HCT116 (cell line): ENCODE results near the gene ANKRD29. TPM values are rescaled to one million over a fixed set of nuclear protein-coding genes. Genes with fewer than 3 reads are reported as not detected.

Experiments used
- ATAC-seq: fragments of 200-7000 bp; cut with Tn5 transposase; 2 replicates; pipeline ENCODE4 v1.9.1; 2020; ENCODE audit warnings: mild to moderate bottlenecking, moderate library complexity
- BruUV-seq: library from RNA; stranded (reverse); fragments of 400-500 nt; replicated peaks from 2 replicates; lab custom pipeline; 2021; lab: Mats Ljungman, UMichigan
- CTCF ChIA-PET: fragments of 300-600 bp; sonication (Branson Sonifier 250); formaldehyde crosslinking; loops from one replicate; lab custom pipeline; 2021; ENCODE audit warnings: antibody characterized with exemption; lab: Charles Lee
- POLR2A ChIA-PET: fragments of 300-600, 350-600 bp; sonication (Branson Sonifier 250); formaldehyde crosslinking; loops from one replicate; lab custom pipeline; 2021; ENCODE audit warnings: antibody characterized with exemption; lab: Charles Lee
- RAD21 ChIA-PET, 2 experiments: fragments of 300-600 bp; sonication (Branson Sonifier 250); formaldehyde crosslinking; loops; one replicate each; lab custom pipeline; 2023; ENCODE audit warnings: low total read pairs in 2 of 2; ENCODE audit not compliant: uncharacterized antibody in 2 of 2, unreplicated experiment in 2 of 2, low non-redundant PET in 1 of 2; lab: Charles Lee
- DNase-seq: peaks from one replicate; pipeline ENCODE4 v3.0.0-alpha.2; 2010; ENCODE audit warnings: low read depth, low spot score
- H2AFZ ChIP-seq: fragments of 200-600 bp; shearing (Covaris generic), sonication (generic); 2 replicates; pipeline ENCODE4 v1.6.1; 2017; ENCODE audit warnings: low read depth, mixed run types, mixed read lengths, antibody characterized with exemption, low read length; ENCODE audit not compliant: poor library complexity, severe bottlenecking
- H3K27ac ChIP-seq: 2 replicates; pipeline ENCODE4 v1.5.1; 2012; ENCODE audit warnings: low read depth, low read length
- H3K27me3 ChIP-seq: fragments of 200-600 bp; sonication (generic); 2 replicates; pipeline ENCODE4 v1.6.1; 2016; ENCODE audit warnings: mixed run types, low read length, mixed read lengths; ENCODE audit not compliant: insufficient read depth
- H3K36me3 ChIP-seq, 2 experiments: fragments of 200-500 bp in 1 of 2; fragments of 200-600 bp in 1 of 2; sonication (Bioruptor generic) in 1 of 2; sonication (generic) in 1 of 2; 2 replicates each; pipeline versions ENCODE4 v1.5.1 to v1.6.1; 2014 to 2016; ENCODE audit warnings: low read length in 2 of 2, inconsistent platforms in 1 of 2, mixed read lengths in 1 of 2, mixed run types in 1 of 2; ENCODE audit not compliant: insufficient read depth in 2 of 2, control insufficient read depth in 1 of 2
- H3K4me1 ChIP-seq, 2 experiments: fragments of 200-600 bp in 1 of 2; sonication (generic) in 1 of 2; 2 replicates each; pipeline versions ENCODE4 v1.5.1 to v1.6.1; 2012 to 2017; ENCODE audit warnings: low read length in 2 of 2, inconsistent platforms in 1 of 2, mild to moderate bottlenecking in 1 of 2, mixed read lengths in 1 of 2, mixed run types in 1 of 2, moderate library complexity in 1 of 2; ENCODE audit not compliant: insufficient read depth in 2 of 2, control insufficient read depth in 1 of 2
- H3K4me2 ChIP-seq: fragments of 200-600 bp; sonication (generic); 2 replicates; pipeline ENCODE4 v1.6.1; 2017; ENCODE audit warnings: mixed run types, low read length, mixed read lengths
- H3K4me3 ChIP-seq, 2 experiments: fragments of 200-600 bp in 1 of 2; sonication (generic) in 1 of 2; replicated peaks in 1 of 2; 2 replicates each; pipeline ENCODE4 v1.5.1; 2011 to 2016; ENCODE audit warnings: low read length in 2 of 2, control low read depth in 1 of 2, low read depth in 1 of 2, mild to moderate bottlenecking in 1 of 2, mixed read lengths in 1 of 2, mixed run types in 1 of 2
- H3K79me2 ChIP-seq: fragments of 200-600 bp; sonication (generic); 2 replicates; pipeline ENCODE4 v1.6.1; 2017; ENCODE audit warnings: mild to moderate bottlenecking, mixed run types, low read length, moderate library complexity, mixed read lengths; ENCODE audit not compliant: insufficient read depth
- H3K9ac ChIP-seq: fragments of 200-600 bp; sonication (generic); 2 replicates; pipeline ENCODE4 v1.6.1; 2016; ENCODE audit warnings: low read length, mixed read lengths
- H3K9me2 ChIP-seq: fragments of 200-600 bp; sonication (generic), shearing (Covaris generic); 2 replicates; pipeline ENCODE4 v1.6.1; 2017; ENCODE audit warnings: mixed run types, mild to moderate bottlenecking, moderate library complexity; ENCODE audit not compliant: insufficient read depth
- H3K9me3 ChIP-seq, 2 experiments: fragments of 200-500 bp in 1 of 2; fragments of 200-600 bp in 1 of 2; sonication (Bioruptor generic) in 1 of 2; sonication (generic) in 1 of 2; 2 replicates each; pipeline ENCODE4 v1.6.1; 2014 to 2017; ENCODE audit warnings: low read length in 2 of 2, mixed read lengths in 2 of 2, inconsistent platforms in 1 of 2, low read depth in 1 of 2, mild to moderate bottlenecking in 1 of 2, mixed run types in 1 of 2, moderate library complexity in 1 of 2; ENCODE audit not compliant: control insufficient read depth in 1 of 2, insufficient read depth in 1 of 2
- H4K20me1 ChIP-seq: fragments of 200-600 bp; sonication (generic), shearing (Covaris generic); 2 replicates; pipeline ENCODE4 v1.6.1; 2017; ENCODE audit warnings: mixed run types, mild to moderate bottlenecking, moderate library complexity; ENCODE audit not compliant: insufficient read depth
- CBX3 ChIP-seq: IDR thresholded peaks from 2 replicates; pipeline ENCODE4 v1.6.1; 2012; ENCODE audit warnings: low read depth
- CEBPB ChIP-seq: IDR thresholded peaks from 2 replicates; pipeline ENCODE4 v1.6.1; 2012; ENCODE audit warnings: low read depth
- EGR1 ChIP-seq: IDR thresholded peaks from 2 replicates; pipeline ENCODE4 v1.6.1; 2012; ENCODE audit warnings: low read depth
- ELF1 ChIP-seq: IDR thresholded peaks from 2 replicates; pipeline ENCODE4 v1.6.1; 2012; ENCODE audit warnings: low read depth, borderline replicate concordance
- EZH2 ChIP-seq: fragments of 200-600 bp; sonication (generic); IDR thresholded peaks from 2 replicates; pipeline ENCODE4 v1.6.1; 2017; ENCODE audit warnings: antibody characterized with exemption, mixed run types
- EZH2phosphoT487 ChIP-seq: fragments of 200-600 bp; IDR thresholded peaks from 2 replicates; pipeline ENCODE4 v1.6.1; 2018; ENCODE audit warnings: antibody characterized with exemption, borderline replicate concordance
- JUND ChIP-seq: IDR thresholded peaks from 2 replicates; pipeline ENCODE4 v1.6.1; 2012
- POLR2A ChIP-seq: IDR thresholded peaks from 2 replicates; pipeline ENCODE4 v1.7.0; 2011; ENCODE audit warnings: borderline replicate concordance; ENCODE audit not compliant: insufficient read depth, insufficient read length; ENCODE audit errors: extremely low read depth
- POLR2AphosphoS5 ChIP-seq: IDR thresholded peaks from 2 replicates; pipeline ENCODE4 v1.6.1; 2011; ENCODE audit warnings: mild to moderate bottlenecking, low read depth, low read length, moderate library complexity
- RAD21 ChIP-seq: IDR thresholded peaks from 2 replicates; pipeline ENCODE4 v1.6.1; 2012; ENCODE audit warnings: low read depth, mild to moderate bottlenecking
- SP1 ChIP-seq: IDR thresholded peaks from 2 replicates; pipeline ENCODE4 v1.6.1; 2012; ENCODE audit warnings: low read depth
- SRF ChIP-seq: IDR thresholded peaks from 2 replicates; pipeline ENCODE4 v1.6.1; 2012; ENCODE audit warnings: low read depth
- TCF7L2 ChIP-seq: IDR thresholded peaks from 2 replicates; pipeline ENCODE4 v1.7.0; 2011; ENCODE audit warnings: borderline replicate concordance, inconsistent platforms; ENCODE audit not compliant: insufficient read depth, insufficient read length; ENCODE audit errors: extremely low read depth
- YY1 ChIP-seq: IDR thresholded peaks from 2 replicates; pipeline ENCODE4 v1.6.1; 2011; ENCODE audit warnings: low read length, low read depth, moderate library complexity, mild to moderate bottlenecking; ENCODE audit not compliant: insufficient replicate concordance; ENCODE audit errors: extremely low read depth
- ZFX ChIP-seq: fragments of 450-650 bp; IDR thresholded peaks from 2 replicates; pipeline ENCODE4 v1.6.1; 2017
- intact Hi-C: fragments of 100-400 bp; cut with micrococcal nuclease; formaldehyde crosslinking; loops from 2 replicates; pipeline ENCODE4 v1.10.0; 2022
- total RNA-seq: library from RNA; stranded (reverse); gene quantifications from one replicate; pipeline ENCODE4 v1.2.1, GENCODE V29; 2021; ENCODE audit not compliant: unreplicated experiment
- TF ChIP-seq, protein P1 (sequence below): IDR thresholded peaks from 2 replicates; pipeline ENCODE4 v1.6.1; 2011; ENCODE audit warnings: mild to moderate bottlenecking, low read length, moderate library complexity; ENCODE audit not compliant: insufficient replicate concordance; ENCODE audit errors: extremely low read depth
- TF ChIP-seq, protein P2 (sequence below): IDR thresholded peaks from 2 replicates; pipeline ENCODE4 v1.6.1; 2012
- TF ChIP-seq, protein P3 (sequence below): IDR thresholded peaks from 2 replicates; pipeline ENCODE4 v1.6.1; 2012; ENCODE audit warnings: low read depth
- TF ChIP-seq, protein P4 (sequence below), 3 experiments: fragments of 200-600 bp in 1 of 3; sonication (generic) in 1 of 3; IDR thresholded peaks in 2 of 3; conservative IDR thresholded peaks in 1 of 3; 2 replicates each; pipeline ENCODE4 v1.5.1; 2012 to 2017; ENCODE audit warnings: low read depth in 2 of 3, low read length in 2 of 3, antibody characterized with exemption in 1 of 3, borderline replicate concordance in 1 of 3, control low read depth in 1 of 3, mild to moderate bottlenecking in 1 of 3, mixed read lengths in 1 of 3, mixed run types in 1 of 3, moderate library complexity in 1 of 3; ENCODE audit not compliant: insufficient read depth in 1 of 3

The ANKRD29 gene
- total RNA-seq, 1 experiment from 2014 or later = 8.8 TPM

DNA sequence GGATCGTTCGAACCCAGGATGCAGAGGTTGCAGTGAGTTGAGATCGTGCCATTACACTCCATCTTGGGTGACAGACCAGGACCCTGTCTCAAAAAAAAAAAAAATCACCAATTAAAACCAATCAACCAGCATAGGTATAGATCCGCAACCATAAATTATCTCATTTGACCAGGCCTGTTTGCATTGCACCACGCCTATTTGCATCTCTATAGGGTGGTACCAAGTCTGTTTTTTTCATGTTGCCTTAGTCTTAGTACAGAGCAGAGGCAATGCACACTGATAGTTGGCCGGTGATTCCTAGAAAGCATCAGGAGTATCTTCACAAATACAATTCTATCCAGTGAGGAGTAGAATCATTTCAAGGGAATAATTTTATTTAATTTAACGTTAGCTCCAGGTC is 67.1 kb downstream of the ANKRD29 start:
- intact Hi-C loops = no loop called here
- H2AFZ ChIP-seq = no peak overlapping the region
- ATAC-seq (no peak), DNase-seq (no peak)
- ChIA-PET POLR2A (no interaction called here), RAD21 (no interaction called here), CTCF (interaction anchor here (1.4 kb wide), 1 partner anchor 108 kb away, joined by 4 read pairs; no protein-coding TSS in a partner anchor)
- no peaks in the 10 kb centered on the region for H3K9me2 ChIP-seq
- H3K4me2 ChIP-seq = no peak overlapping the region
- H3K4me1 ChIP-seq = peaks cover 3 to 7% of the 10 kb centered on the region in 2 experiments; a peak in 3 of 4 replicates
- no peaks in the 10 kb centered on the region for H3K36me3 ChIP-seq
- H3K9me3 ChIP-seq = no peaks in the 10 kb centered on the region
- TF ChIP-seq SRF (no peak), POLR2AphosphoS5 (no peak), POLR2A (no peak), EGR1 (no peak), RAD21 (no peak), TCF7L2 (no peak), EZH2 (no peak), CBX3 (no peak), ZFX (no peak), EZH2phosphoT487 (no peak), JUND (no peak), ELF1 (no peak), CEBPB (no peak), YY1 (no peak), SP1 (no peak)
- TF ChIP-seq, protein P1, sequence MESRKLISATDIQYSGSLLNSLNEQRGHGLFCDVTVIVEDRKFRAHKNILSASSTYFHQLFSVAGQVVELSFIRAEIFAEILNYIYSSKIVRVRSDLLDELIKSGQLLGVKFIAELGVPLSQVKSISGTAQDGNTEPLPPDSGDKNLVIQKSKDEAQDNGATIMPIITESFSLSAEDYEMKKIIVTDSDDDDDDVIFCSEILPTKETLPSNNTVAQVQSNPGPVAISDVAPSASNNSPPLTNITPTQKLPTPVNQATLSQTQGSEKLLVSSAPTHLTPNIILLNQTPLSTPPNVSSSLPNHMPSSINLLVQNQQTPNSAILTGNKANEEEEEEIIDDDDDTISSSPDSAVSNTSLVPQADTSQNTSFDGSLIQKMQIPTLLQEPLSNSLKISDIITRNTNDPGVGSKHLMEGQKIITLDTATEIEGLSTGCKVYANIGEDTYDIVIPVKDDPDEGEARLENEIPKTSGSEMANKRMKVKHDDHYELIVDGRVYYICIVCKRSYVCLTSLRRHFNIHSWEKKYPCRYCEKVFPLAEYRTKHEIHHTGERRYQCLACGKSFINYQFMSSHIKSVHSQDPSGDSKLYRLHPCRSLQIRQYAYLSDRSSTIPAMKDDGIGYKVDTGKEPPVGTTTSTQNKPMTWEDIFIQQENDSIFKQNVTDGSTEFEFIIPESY = no peak
- TF ChIP-seq, protein P2, sequence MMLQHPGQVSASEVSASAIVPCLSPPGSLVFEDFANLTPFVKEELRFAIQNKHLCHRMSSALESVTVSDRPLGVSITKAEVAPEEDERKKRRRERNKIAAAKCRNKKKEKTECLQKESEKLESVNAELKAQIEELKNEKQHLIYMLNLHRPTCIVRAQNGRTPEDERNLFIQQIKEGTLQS = no peak
- TF ChIP-seq, protein P3, sequence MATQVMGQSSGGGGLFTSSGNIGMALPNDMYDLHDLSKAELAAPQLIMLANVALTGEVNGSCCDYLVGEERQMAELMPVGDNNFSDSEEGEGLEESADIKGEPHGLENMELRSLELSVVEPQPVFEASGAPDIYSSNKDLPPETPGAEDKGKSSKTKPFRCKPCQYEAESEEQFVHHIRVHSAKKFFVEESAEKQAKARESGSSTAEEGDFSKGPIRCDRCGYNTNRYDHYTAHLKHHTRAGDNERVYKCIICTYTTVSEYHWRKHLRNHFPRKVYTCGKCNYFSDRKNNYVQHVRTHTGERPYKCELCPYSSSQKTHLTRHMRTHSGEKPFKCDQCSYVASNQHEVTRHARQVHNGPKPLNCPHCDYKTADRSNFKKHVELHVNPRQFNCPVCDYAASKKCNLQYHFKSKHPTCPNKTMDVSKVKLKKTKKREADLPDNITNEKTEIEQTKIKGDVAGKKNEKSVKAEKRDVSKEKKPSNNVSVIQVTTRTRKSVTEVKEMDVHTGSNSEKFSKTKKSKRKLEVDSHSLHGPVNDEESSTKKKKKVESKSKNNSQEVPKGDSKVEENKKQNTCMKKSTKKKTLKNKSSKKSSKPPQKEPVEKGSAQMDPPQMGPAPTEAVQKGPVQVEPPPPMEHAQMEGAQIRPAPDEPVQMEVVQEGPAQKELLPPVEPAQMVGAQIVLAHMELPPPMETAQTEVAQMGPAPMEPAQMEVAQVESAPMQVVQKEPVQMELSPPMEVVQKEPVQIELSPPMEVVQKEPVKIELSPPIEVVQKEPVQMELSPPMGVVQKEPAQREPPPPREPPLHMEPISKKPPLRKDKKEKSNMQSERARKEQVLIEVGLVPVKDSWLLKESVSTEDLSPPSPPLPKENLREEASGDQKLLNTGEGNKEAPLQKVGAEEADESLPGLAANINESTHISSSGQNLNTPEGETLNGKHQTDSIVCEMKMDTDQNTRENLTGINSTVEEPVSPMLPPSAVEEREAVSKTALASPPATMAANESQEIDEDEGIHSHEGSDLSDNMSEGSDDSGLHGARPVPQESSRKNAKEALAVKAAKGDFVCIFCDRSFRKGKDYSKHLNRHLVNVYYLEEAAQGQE = no peak
- TF ChIP-seq, protein P4, sequence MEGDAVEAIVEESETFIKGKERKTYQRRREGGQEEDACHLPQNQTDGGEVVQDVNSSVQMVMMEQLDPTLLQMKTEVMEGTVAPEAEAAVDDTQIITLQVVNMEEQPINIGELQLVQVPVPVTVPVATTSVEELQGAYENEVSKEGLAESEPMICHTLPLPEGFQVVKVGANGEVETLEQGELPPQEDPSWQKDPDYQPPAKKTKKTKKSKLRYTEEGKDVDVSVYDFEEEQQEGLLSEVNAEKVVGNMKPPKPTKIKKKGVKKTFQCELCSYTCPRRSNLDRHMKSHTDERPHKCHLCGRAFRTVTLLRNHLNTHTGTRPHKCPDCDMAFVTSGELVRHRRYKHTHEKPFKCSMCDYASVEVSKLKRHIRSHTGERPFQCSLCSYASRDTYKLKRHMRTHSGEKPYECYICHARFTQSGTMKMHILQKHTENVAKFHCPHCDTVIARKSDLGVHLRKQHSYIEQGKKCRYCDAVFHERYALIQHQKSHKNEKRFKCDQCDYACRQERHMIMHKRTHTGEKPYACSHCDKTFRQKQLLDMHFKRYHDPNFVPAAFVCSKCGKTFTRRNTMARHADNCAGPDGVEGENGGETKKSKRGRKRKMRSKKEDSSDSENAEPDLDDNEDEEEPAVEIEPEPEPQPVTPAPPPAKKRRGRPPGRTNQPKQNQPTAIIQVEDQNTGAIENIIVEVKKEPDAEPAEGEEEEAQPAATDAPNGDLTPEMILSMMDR (IDR thresholded peaks at IDR 0.05 in 2 of 3, conservative IDR thresholded peaks at IDR 0.05 in 1 of 3; ENCODE audit: borderline replicate concordance in 1 of 3, insufficient read depth in 1 of 3, low read depth in 2 of 3, low read length in 2 of 3) = no peak
- no TSS peak for BruUV-seq
- no peaks in the 10 kb centered on the region for H4K20me1 ChIP-seq
- no peaks in the 10 kb centered on the region for H3K27me3 ChIP-seq
- H3K27ac ChIP-seq = no peak overlapping the region
- no peak overlapping the region for H3K9ac ChIP-seq
- no peak overlapping the region for H3K4me3 ChIP-seq
- H3K79me2 ChIP-seq = no peaks in the 10 kb centered on the region
